ENCODE results near the gene RNGTT. TPM values are rescaled to one million over a fixed set of nuclear protein-coding genes. Genes with fewer than 3 reads are reported as not detected.
"Not testable (repeated sequence)": the region's sequence is repeated elsewhere in the genome, so short reads cannot be mapped to it uniquely, and the experiment has no call there.

Gene RNGTT
- total RNA-seq, 1 donor: 38.0 TPM

- TF ChIP-seq, protein P1, sequence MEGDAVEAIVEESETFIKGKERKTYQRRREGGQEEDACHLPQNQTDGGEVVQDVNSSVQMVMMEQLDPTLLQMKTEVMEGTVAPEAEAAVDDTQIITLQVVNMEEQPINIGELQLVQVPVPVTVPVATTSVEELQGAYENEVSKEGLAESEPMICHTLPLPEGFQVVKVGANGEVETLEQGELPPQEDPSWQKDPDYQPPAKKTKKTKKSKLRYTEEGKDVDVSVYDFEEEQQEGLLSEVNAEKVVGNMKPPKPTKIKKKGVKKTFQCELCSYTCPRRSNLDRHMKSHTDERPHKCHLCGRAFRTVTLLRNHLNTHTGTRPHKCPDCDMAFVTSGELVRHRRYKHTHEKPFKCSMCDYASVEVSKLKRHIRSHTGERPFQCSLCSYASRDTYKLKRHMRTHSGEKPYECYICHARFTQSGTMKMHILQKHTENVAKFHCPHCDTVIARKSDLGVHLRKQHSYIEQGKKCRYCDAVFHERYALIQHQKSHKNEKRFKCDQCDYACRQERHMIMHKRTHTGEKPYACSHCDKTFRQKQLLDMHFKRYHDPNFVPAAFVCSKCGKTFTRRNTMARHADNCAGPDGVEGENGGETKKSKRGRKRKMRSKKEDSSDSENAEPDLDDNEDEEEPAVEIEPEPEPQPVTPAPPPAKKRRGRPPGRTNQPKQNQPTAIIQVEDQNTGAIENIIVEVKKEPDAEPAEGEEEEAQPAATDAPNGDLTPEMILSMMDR (IDR thresholded peaks at IDR 0.05; ENCODE audit: insufficient read depth, low read depth, low read length): no peak
- no peak overlapping the region for H3K4me3 ChIP-seq (ENCODE audit: low read depth, low read length)
- DNase-seq (ENCODE audit: low read depth): no peak
Observed at GRCh38 chr6:88741071-88741470, 222.3 kb downstream of the RNGTT start.

DNA sequence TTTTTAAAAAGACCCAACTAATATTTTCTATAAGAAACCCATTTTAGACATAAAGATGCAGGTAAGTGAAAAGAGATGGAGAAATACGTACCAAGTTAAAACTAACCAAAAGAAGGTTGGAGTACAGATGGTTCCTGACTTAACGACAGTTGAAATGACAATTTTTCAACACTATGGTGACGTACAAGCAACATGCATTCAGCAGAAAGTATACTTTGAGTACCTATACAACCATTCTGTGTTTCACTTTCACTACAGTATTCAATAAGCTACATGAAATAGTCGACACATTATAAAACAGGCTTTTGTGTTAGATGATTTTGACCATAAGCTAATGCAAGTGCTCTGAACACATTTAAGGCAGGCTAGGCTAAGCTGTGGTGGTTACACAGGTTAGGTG, 228.9 kb downstream of the RNGTT start:
- H3K4me3 ChIP-seq (ENCODE audit: low read depth, low read length): no peak overlapping the region
- TF ChIP-seq, protein P1 (IDR thresholded peaks at IDR 0.05; ENCODE audit: insufficient read depth, low read depth, low read length): no peak
- DNase-seq (ENCODE audit: low read depth): no peak

- no peak overlapping the region for H3K4me3 ChIP-seq (ENCODE audit: low read depth, low read length)
- no peak for DNase-seq (ENCODE audit: low read depth)
- TF ChIP-seq, protein P1 (IDR thresholded peaks at IDR 0.05; ENCODE audit: insufficient read depth, low read depth, low read length): no peak
Observed at GRCh38 chr6:88730611-88731011, 232.8 kb downstream of the RNGTT start.

DNA sequence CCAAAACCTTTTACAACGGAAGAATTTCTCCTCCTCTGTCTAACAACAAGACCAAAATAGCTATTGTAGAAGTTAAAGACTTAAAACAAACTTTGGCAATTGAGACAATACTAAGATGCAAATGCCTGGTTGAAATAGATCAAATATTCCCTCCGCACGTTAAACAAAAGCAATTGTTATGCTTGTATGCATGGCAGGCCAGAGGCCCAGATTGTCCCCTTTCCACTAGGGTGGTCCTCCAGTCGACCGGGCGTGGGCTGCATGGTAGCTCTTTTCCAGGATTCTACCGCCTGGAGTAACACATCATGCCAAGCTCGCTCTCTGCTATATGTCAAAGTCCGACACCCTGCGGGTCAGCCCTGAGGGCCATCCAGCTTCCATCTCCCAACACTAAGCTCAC, 234.7 kb downstream of the RNGTT start:
- TF ChIP-seq, protein P1 (IDR thresholded peaks at IDR 0.05; ENCODE audit: insufficient read depth, low read depth, low read length): no peak
- DNase-seq (ENCODE audit: low read depth): no peak

GRCh38 chr6:88726409-88726808, 237.0 kb downstream of the RNGTT start:
- H3K4me3 ChIP-seq (ENCODE audit: low read depth, low read length); DNase-seq (ENCODE audit: low read depth): not testable (repeated sequence)

More for the DNA sequence above, 234.7 kb downstream of the RNGTT start:
- H3K4me3 ChIP-seq (ENCODE audit: low read depth, low read length): no peak overlapping the region

- no peak overlapping the region for H3K4me3 ChIP-seq (ENCODE audit: low read depth, low read length)
- peak; percentile 65 for DNase-seq (ENCODE audit: low read depth)
- TF ChIP-seq, protein P1 (IDR thresholded peaks at IDR 0.05; ENCODE audit: insufficient read depth, low read depth, low read length): peak; percentile 59
Observed at GRCh38 chr6:88725111-88725975, 238.1 kb downstream of the RNGTT start.

DNA sequence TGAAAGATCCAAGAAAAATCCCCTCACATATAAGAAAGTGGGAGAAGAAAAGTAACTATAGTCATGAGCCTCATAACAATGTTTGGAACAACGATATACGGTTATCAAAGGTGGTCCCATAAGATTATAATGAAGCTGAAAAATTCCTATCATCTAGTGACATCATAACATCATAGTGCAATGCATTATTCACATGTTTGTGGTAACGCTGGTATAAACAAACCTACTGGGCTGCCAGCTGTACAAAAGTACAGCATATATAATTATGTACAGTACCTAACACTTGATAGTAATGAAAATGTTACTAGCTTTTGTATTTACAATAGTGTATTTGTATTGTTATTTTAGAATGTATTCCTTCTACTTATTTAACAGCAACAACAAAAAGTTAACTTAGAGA, 240.7 kb downstream of the RNGTT start:
- H3K4me3 ChIP-seq (ENCODE audit: low read depth, low read length): no peak overlapping the region
- DNase-seq (ENCODE audit: low read depth): peak; percentile 52
- TF ChIP-seq, protein P1 (IDR thresholded peaks at IDR 0.05; ENCODE audit: insufficient read depth, low read depth, low read length): no peak

- DNase-seq (ENCODE audit: low read depth); H3K4me3 ChIP-seq (ENCODE audit: low read depth, low read length): not testable (repeated sequence)
Observed at GRCh38 chr6:88716399-88716798, 247.0 kb downstream of the RNGTT start.
